ENCODE measurements around the gene PCSK6.

Gene PCSK6

GRCh38 chr15:101532865-101533264 is 43.4 kb upstream of the PCSK6 start:
- no peak overlapping the region for H3K27ac ChIP-seq (ENCODE audit: low read depth, low read length)
- no peaks in the 10 kb centered on the region for H3F3A ChIP-seq (ENCODE audit: control insufficient read depth, insufficient read depth)
- H3K79me2 ChIP-seq (ENCODE audit: control insufficient read depth, low read length), result no peaks in the 10 kb centered on the region
- TF ChIP-seq CTCF (IDR thresholded peaks at IDR 0.05; ENCODE audit: low read depth, low read length, poor library complexity, severe bottlenecking) (no peak), EZH2phosphoT487 (IDR thresholded peaks at IDR 0.05; ENCODE audit: borderline replicate concordance, low read length) (no peak)
- no peaks in the 10 kb centered on the region for H3K36me3 ChIP-seq (ENCODE audit: control insufficient read depth, low read length)
- H3K4me2 ChIP-seq (ENCODE audit: low read length), result no peak overlapping the region
- no peaks in the 10 kb centered on the region for H3K9me3 ChIP-seq (ENCODE audit: control insufficient read depth, insufficient read depth, low read length)
- H3K4me3 ChIP-seq (ENCODE audit: low read length), result no peak overlapping the region
- no peaks in the 10 kb centered on the region for H3K4me1 ChIP-seq (ENCODE audit: control insufficient read depth, low read length)
- no peaks in the 10 kb centered on the region for H3K9me2 ChIP-seq (replicated peaks; ENCODE audit: control insufficient read depth, low read length)
- no peaks in the 10 kb centered on the region for H3K27me3 ChIP-seq (ENCODE audit: control insufficient read depth, low read length)
- H4K20me1 ChIP-seq (ENCODE audit: control insufficient read depth, insufficient read depth, low read depth, low read length), result no peaks in the 10 kb centered on the region

DNA sequence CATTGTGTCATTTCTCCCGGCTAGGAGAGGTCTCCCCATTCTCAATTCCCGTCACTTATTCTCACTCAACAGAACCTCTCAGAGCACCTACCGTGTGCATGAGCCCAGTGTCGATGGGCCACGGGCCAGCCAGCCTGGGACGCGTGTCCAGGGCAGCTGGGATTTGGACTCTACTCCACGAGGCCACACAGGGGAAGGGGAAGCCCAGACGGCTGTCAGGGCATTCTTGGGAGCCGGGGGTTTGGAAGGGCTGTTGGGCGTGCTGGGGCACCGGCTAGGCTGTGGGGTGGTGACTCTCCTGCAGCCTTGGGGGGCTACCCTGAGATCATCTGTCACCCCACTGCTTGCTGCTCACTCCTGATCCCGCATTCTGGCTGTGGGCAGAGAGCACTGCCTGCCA is 41.7 kb upstream of the PCSK6 start:
- H3K27ac ChIP-seq (ENCODE audit: low read depth, low read length), result no peak overlapping the region
- H3K4me1 ChIP-seq (ENCODE audit: control insufficient read depth, low read length), result no peaks in the 10 kb centered on the region

GRCh38 chr15:101530224-101530958 is 40.9 kb upstream of the PCSK6 start:
- Histone ChIP-seq H3K36me3 (ENCODE audit: control insufficient read depth, low read length) (no peaks in the 10 kb centered on the region), H3K27me3 (ENCODE audit: control insufficient read depth, low read length) (no peaks in the 10 kb centered on the region), H3K4me2 (ENCODE audit: low read length) (no peak overlapping the region), H3K27ac (ENCODE audit: low read depth, low read length) (no peak overlapping the region), H4K20me1 (ENCODE audit: control insufficient read depth, insufficient read depth, low read depth, low read length) (no peaks in the 10 kb centered on the region), H3K4me1 (ENCODE audit: control insufficient read depth, low read length) (no peaks in the 10 kb centered on the region), H3K9me2 (replicated peaks; ENCODE audit: control insufficient read depth, low read length) (no peaks in the 10 kb centered on the region), H3K79me2 (ENCODE audit: control insufficient read depth, low read length) (no peaks in the 10 kb centered on the region), H3K4me3 (ENCODE audit: low read length) (no peak overlapping the region), H3K9me3 (ENCODE audit: control insufficient read depth, insufficient read depth, low read length) (no peaks in the 10 kb centered on the region), H3F3A (ENCODE audit: control insufficient read depth, insufficient read depth) (no peaks in the 10 kb centered on the region)
- TF ChIP-seq EZH2phosphoT487 (IDR thresholded peaks at IDR 0.05; ENCODE audit: borderline replicate concordance, low read length) (no peak), CTCF (IDR thresholded peaks at IDR 0.05; ENCODE audit: low read depth, low read length, poor library complexity, severe bottlenecking) (no peak)

More for the DNA sequence above, 41.7 kb upstream of the PCSK6 start:
- Histone ChIP-seq H3K9me2 (replicated peaks; ENCODE audit: control insufficient read depth, low read length) (no peaks in the 10 kb centered on the region), H3K9me3 (ENCODE audit: control insufficient read depth, insufficient read depth, low read length) (no peaks in the 10 kb centered on the region), H3K27me3 (ENCODE audit: control insufficient read depth, low read length) (no peaks in the 10 kb centered on the region), H3K36me3 (ENCODE audit: control insufficient read depth, low read length) (no peaks in the 10 kb centered on the region), H3F3A (ENCODE audit: control insufficient read depth, insufficient read depth) (no peaks in the 10 kb centered on the region), H4K20me1 (ENCODE audit: control insufficient read depth, insufficient read depth, low read depth, low read length) (no peaks in the 10 kb centered on the region), H3K79me2 (ENCODE audit: control insufficient read depth, low read length) (no peaks in the 10 kb centered on the region), H3K4me3 (ENCODE audit: low read length) (no peak overlapping the region), H3K4me2 (ENCODE audit: low read length) (no peak overlapping the region)
- TF ChIP-seq CTCF (IDR thresholded peaks at IDR 0.05; ENCODE audit: low read depth, low read length, poor library complexity, severe bottlenecking), result no peak
- no peak for TF ChIP-seq EZH2phosphoT487 (IDR thresholded peaks at IDR 0.05; ENCODE audit: borderline replicate concordance, low read length)
